HG03025 (cell line): ENCODE results near the gene AATK.

Source experiments
- ATAC-seq: cut with Tn5 transposase; IDR thresholded peaks from one replicate; pipeline ENCODE4 v1.9.1; 2021; ENCODE audit warnings: mild to moderate bottlenecking, moderate library complexity; ENCODE audit not compliant: unreplicated experiment, low FRiP score

The AATK gene

GRCh38 chr17:81183316-81183715 lies 17.3 kb upstream of the AATK start:
- ATAC-seq = no peak

- ATAC-seq = no peak
These were observed 16.6 kb upstream of the AATK start for GRCh38 chr17:81182596-81182995.

DNA sequence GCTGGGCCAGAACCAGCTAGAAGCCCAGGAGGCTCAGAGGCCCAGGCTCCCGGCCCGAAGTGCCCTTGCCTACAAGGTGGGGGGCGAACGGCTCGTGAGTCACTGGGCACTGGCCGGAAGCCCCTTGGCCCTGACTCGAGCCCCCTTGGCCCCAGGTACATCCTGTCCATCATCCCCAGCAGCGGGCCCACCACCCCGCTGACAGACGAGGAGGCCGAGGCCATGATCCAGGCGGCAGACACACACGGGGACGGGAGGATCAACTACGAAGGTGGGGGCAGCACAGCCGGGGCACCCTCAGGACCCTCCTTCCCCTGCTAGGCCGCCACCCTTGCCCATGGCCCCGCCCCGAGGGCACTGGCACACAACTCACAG lies 15.8 kb upstream of the AATK start:
- ATAC-seq = no peak

DNA sequence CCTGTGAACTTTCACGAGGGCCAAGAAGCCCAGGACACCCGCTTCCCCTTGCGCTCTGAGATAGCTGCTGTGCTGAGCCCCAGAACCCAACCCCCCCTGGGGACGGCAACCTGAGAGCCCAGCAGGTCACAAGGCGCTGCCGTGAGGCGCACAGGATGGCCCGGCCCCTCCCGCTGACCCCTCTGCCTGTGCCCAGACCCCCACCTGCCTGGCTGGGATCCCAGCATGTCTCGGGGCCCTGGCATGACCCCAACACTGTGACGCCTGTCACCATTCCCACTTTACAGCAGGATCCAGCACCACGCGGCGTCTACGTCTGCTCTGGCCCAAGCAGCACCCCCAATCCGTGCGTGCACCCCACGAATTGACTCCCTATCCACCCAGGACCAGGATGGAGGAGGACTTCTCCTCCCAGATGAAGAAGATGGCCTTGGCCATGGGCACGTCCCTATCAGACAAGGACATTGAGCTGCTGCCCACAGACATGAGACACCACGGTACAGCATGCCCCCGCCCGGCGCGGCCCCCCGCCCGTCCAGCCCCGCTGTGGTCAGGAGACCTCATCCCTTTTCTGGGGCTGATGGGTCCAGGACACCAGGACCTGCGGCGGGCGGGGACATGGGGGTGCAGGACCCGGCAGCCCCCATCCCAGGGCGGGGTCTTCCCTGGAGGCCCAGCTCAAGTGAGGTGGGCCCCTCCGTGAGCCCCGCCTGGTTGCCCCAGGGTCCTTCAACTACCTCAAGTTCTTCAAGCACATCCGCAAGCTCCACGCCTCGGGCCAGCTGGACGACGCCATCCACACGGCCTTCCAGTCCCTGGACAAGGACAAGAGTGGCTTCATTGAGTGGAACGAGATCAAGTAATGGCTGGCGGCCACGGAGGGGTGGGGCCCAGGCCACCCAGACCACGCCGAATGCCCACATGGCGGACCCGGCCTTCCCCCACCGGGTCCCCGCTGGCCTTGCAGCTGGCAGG lies 15.1 kb upstream of the AATK start:
- no peak for ATAC-seq

- no peak for ATAC-seq
These were observed 13.8 kb upstream of the AATK start for GRCh38 chr17:81179861-81180260.

DNA sequence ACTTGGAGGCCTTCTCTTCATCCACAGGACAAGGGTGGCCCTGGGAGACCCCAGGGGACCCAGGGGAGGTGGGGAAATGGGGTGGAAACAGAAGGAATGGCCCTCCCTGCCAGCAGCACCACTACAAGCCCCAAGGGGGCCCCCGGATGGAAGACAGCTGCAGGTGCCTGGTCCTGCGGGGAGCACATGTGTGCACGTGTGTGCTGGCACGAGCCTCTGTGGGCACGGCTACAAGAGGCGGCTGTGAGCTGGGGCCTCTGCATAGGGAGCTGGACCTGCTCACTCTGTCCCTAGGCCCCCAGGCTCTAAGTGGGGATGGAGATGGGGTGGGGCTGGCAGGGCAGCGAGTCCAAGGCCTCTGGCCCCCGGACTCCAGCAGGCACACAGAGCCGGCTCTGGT lies 13.2 kb upstream of the AATK start:
- no peak for ATAC-seq

- ATAC-seq = no peak
These were observed 12.4 kb upstream of the AATK start for GRCh38 chr17:81178136-81179091.

DNA sequence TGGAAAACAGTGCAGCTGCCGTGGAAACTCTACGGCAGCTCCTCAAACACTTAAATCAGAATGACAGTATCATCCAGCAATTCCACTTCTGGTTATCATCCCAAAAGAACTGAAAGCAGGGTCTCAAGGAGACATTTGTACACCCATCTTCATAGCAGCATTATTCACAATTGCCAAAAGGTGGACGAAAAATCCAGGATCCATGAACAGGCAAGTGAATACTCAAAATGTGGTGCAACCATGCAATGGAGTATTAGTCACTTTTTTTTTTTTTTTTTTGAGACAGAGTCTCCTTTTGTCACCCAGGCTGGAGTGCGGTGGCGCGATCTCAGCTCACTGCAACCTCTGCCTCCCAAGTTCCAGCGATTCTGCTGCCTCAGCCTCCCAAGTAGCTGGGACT lies 10.6 kb upstream of the AATK start:
- no peak for ATAC-seq

DNA sequence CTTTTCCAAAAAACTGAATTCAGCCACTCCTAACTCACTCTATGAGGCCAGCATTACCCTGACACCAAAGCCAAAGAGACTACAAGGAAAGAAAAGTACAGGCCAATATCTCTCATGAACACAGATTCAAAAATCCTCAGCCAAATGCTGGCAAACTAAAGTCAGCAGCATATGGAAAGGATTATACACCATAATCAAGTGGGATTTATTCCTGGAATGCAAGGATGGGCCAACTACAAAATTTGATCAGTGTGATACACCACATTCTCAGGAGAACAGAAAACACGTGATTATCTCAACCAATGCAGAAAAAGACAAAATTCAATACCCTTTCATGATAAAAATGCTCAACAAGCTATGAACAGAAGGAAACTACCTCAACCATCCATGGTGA lies 7.7 kb upstream of the AATK start:
- ATAC-seq = no peak

GRCh38 chr17:81173052-81173761 lies 7.2 kb upstream of the AATK start:
- no peak for ATAC-seq

GRCh38 chr17:81171941-81172340 lies 5.9 kb upstream of the AATK start:
- no peak for ATAC-seq

DNA sequence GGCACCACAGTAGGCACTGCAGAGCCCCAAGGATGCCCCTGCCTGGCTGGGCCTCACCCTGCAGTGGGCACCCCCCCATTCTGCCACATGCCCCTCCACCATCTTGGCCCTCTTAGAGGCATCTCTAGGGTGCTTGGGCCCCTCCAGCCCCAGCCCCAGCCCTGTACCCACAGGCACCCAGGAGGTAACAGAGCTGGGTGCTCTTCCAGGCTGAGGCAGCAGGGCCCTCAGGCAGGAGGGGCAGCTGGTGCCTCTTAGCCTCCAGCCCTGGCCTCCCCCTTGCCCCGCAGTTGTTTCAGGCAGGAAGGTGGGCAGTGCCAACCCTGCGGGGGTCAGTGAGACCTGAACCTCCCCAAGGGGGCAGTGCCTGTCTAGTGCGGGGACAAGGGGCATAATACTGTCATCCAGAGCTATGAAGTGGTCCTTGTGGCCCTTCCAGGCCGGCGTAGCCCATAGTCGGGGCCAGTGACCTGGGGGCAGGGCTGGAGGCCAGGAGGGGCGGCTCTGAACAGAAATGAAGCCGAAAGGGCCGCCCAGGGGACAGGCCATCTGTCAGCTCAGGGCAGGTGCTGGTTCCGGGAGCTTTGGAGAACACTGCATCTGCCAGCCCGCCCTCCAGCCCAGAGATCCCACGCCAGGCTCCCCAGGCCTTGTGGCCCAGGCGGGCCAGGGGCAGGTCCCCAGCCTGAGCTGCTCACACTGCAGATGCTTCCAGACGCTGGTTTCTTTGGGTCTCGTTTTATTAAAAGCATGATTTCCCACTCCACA lies 4.9 kb upstream of the AATK start:
- ATAC-seq = no peak

DNA sequence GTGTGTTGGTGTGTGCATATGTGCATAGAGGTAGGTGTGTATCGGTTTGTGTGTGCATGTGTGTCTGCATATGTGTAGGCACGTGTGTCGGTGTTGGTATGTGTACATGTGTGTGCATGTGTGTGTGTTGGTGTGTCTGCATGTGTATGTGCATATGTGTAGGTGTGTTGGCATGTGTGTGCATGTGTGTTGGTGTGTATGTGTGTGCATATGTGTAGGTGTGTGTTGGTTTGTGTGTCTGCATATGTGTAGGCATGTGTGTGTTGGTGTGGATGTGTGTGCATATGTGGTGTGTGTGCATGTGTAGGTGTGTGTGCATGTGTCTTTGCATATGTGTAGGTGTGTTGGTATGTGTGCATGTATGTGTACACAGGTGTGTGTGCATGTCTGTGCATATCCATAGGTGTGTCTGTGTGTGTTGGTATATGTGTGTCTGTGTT lies 3.9 kb upstream of the AATK start:
- ATAC-seq = no peak

DNA sequence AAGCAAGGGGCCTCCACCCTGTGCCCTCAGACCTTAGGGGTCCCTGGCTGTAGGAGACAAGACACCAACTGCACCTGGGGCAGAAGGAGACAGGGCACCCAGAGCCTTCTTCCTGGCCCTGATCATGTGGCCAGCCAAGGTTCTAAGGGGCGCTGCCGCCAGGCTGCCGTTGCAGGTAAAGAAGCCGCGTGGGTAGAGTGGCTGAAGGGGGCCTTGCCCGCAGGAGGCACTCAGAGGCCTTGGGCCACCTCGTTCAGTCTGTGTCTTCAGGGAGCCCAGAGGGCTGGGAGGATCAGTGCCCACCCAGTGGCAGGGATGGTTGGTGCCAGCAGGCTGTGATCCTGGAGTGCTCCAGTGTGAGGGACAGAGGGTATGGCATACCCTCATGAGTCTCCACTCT lies 1.6 kb upstream of the AATK start:
- ATAC-seq = no peak

- ATAC-seq = no peak
These were observed 1.1 kb upstream of the AATK start for GRCh38 chr17:81167194-81167524.

- ATAC-seq = no peak
These were observed 582 bp downstream of the AATK start, which contains the start of gene PVALEF for GRCh38 chr17:81165246-81166032. Gene PVALEF, plus strand, starts transcription at chr17:81165507. Its CDS starts 15,720 bp downstream, at chr17:81181227.

GRCh38 chr17:81164371-81165245 lies 1.4 kb downstream of the AATK start:
- ATAC-seq = no peak

- no peak for ATAC-seq
These were observed 2.2 kb downstream of the AATK start for GRCh38 chr17:81163703-81164370.
